Endothelial cell of umbilical vein (primary cell): ENCODE data around the gene SAMD4A. TPM values are rescaled to one million over a fixed set of nuclear protein-coding genes. Genes with fewer than 3 reads are reported as not detected.

ENCODE experiments used
- BruUV-seq: library from RNA; stranded (reverse); fragments of 400-500 nt; replicated peaks from 2 replicates; lab custom pipeline; 2021; lab: Mats Ljungman, UMichigan
- CTCF ChIA-PET: fragments of 300-600, 350-600 bp; sonication (Branson Sonifier 250); formaldehyde crosslinking; loops from one replicate; lab custom pipeline; 2021; ENCODE audit warnings: antibody characterized with exemption, inconsistent platforms; lab: Charles Lee
- POLR2A ChIA-PET: fragments of 300-600, 350-600 bp; sonication (Branson Sonifier 250); formaldehyde crosslinking; loops from one replicate; lab custom pipeline; 2021; ENCODE audit warnings: antibody characterized with exemption, inconsistent platforms; lab: Charles Lee
- DNase-seq: peaks from one replicate; pipeline ENCODE4 v3.0.0-alpha.2; 2011; ENCODE audit warnings: low read depth, low spot score
- FAIRE-seq: peaks from 2 replicates; lab custom pipeline; 2011; peaks lifted over from hg19 to GRCh38; lab: Jason Lieb, UNC
- H2AFZ ChIP-seq: 2 replicates; pipeline ENCODE4 v1.6.0; 2012; ENCODE audit warnings: low read depth, low read length, control low read depth, inconsistent platforms
- H3K27ac ChIP-seq: 2 replicates; pipeline ENCODE4 v1.5.1; 2011; ENCODE audit warnings: low read depth, mild to moderate bottlenecking, control low read depth, low read length, moderate library complexity; ENCODE audit not compliant: insufficient read depth
- H3K27me3 ChIP-seq, 2 experiments: 2 replicates each; pipeline versions ENCODE4 v1.6.0 to v1.6.1; 2011; ENCODE audit warnings: low read length in 2 of 2, mixed read lengths in 1 of 2; ENCODE audit not compliant: control insufficient read depth in 2 of 2, insufficient read depth in 2 of 2
- H3K36me3 ChIP-seq, 2 experiments: 2 replicates in 1 of 2; 3 replicates in 1 of 2; pipeline ENCODE4 v1.5.1; 2011; ENCODE audit warnings: low read length in 2 of 2, mild to moderate bottlenecking in 1 of 2, moderate library complexity in 1 of 2; ENCODE audit not compliant: control insufficient read depth in 2 of 2, insufficient read depth in 2 of 2; ENCODE audit errors: extremely low read depth in 1 of 2
- H3K4me1 ChIP-seq: 3 replicates; pipeline ENCODE4 v1.5.1; 2011; ENCODE audit warnings: mild to moderate bottlenecking, low read length; ENCODE audit not compliant: control insufficient read depth, insufficient read depth; ENCODE audit errors: extremely low read depth
- H3K4me2 ChIP-seq: 2 replicates; pipeline ENCODE4 v1.6.1; 2011; ENCODE audit warnings: low read length, control low read depth, mixed read lengths; ENCODE audit not compliant: insufficient read depth
- H3K4me3 ChIP-seq, 3 experiments: fragments of 200-600 bp in 1 of 3; sonication (generic), shearing (Covaris generic) in 1 of 3; replicated peaks in 1 of 3; 2 replicates each; pipeline ENCODE4 v1.5.1; 2011 to 2016; ENCODE audit warnings: control low read depth in 3 of 3, low read length in 3 of 3, mild to moderate bottlenecking in 2 of 3, inconsistent platforms in 1 of 3, low read depth in 1 of 3, moderate library complexity in 1 of 3; ENCODE audit not compliant: insufficient read depth in 1 of 3
- H3K79me2 ChIP-seq: 2 replicates; pipeline ENCODE4 v1.6.0; 2012; ENCODE audit warnings: low read length, inconsistent platforms; ENCODE audit not compliant: control insufficient read depth, insufficient read depth
- H3K9ac ChIP-seq: replicated peaks from 2 replicates; pipeline ENCODE3; 2011; ENCODE audit warnings: low read length, control low read depth; ENCODE audit not compliant: insufficient read depth; ENCODE audit errors: extremely low read depth
- H3K9me1 ChIP-seq: replicated peaks from 3 replicates; pipeline ENCODE4 v1.6.0; 2011; ENCODE audit warnings: mild to moderate bottlenecking, low read length; ENCODE audit not compliant: control insufficient read depth, insufficient read depth; ENCODE audit errors: extremely low read depth
- H3K9me3 ChIP-seq: replicated peaks from 2 replicates; pipeline ENCODE4 v1.5.1; 2012; ENCODE audit warnings: low read length, inconsistent platforms; ENCODE audit not compliant: control insufficient read depth, insufficient read depth
- H4K20me1 ChIP-seq: replicated peaks from 2 replicates; pipeline ENCODE3; 2011; ENCODE audit warnings: mild to moderate bottlenecking, low read length; ENCODE audit not compliant: control insufficient read depth, insufficient read depth; ENCODE audit errors: extremely low read depth
- CTCF ChIP-seq, 2 donors: IDR thresholded peaks; 1 replicate in 1 of 2; 2 replicates in 1 of 2; pipeline ENCODE4 v1.5.1; 2011; ENCODE audit warnings: low read length in 2 of 2, mild to moderate bottlenecking in 2 of 2, moderate library complexity in 2 of 2, control low read depth in 1 of 2, inconsistent platforms in 1 of 2, low read depth in 1 of 2; ENCODE audit not compliant: insufficient read depth in 1 of 2; ENCODE audit errors: extremely low read depth in 1 of 2
- EZH2 ChIP-seq: IDR thresholded peaks from 2 replicates; pipeline ENCODE4 v1.6.1; 2012; ENCODE audit warnings: borderline replicate concordance, low read depth, mild to moderate bottlenecking, moderate library complexity, low read length, inconsistent platforms; ENCODE audit not compliant: severe bottlenecking
- FOS ChIP-seq: IDR thresholded peaks from 2 replicates; pipeline ENCODE4 v1.6.1; 2011; ENCODE audit warnings: mild to moderate bottlenecking, low read length, moderate library complexity, borderline replicate concordance; ENCODE audit not compliant: insufficient read depth
- GATA2 ChIP-seq: IDR thresholded peaks from 2 replicates; pipeline ENCODE4 v1.7.0; 2011; ENCODE audit warnings: low read depth, mild to moderate bottlenecking, moderate library complexity, mixed read lengths, low read length; ENCODE audit not compliant: insufficient read length, insufficient read depth
- JUN ChIP-seq: IDR thresholded peaks from 2 replicates; pipeline ENCODE4 v1.6.1; 2011; ENCODE audit warnings: borderline replicate concordance, low read depth; ENCODE audit not compliant: insufficient read length, insufficient read depth
- MAX ChIP-seq: IDR thresholded peaks from 2 replicates; pipeline ENCODE4 v1.6.1; 2011; ENCODE audit not compliant: insufficient read depth, insufficient read length
- MYC ChIP-seq: IDR thresholded peaks from one replicate; pipeline ENCODE4 v1.6.1; 2011; ENCODE audit warnings: mild to moderate bottlenecking, low read depth, low read length
- POLR2A ChIP-seq: IDR thresholded peaks from 2 replicates; pipeline ENCODE4 v1.6.1; 2012; ENCODE audit warnings: low read depth, mild to moderate bottlenecking, control low read depth, low read length
- POLR2AphosphoS5 ChIP-seq: IDR thresholded peaks from 2 replicates; pipeline ENCODE4 v1.6.1; 2012; ENCODE audit warnings: low read depth, mild to moderate bottlenecking, control low read depth, low read length, moderate library complexity; ENCODE audit not compliant: insufficient read depth
- dilution Hi-C: fragments of 300-500 bp; cut with MboI; formaldehyde crosslinking; loops from one replicate; pipeline ENCODE4 v1.15.0; 2019; ENCODE audit warnings: low sequenced_read_pairs; ENCODE audit not compliant: extremely low pct_ligation_motif_present
- intact Hi-C: fragments of 100-400 bp; cut with micrococcal nuclease; formaldehyde crosslinking; loops from one replicate; pipeline ENCODE4 v1.10.0; 2022
- polyA plus RNA-seq, 4 experiments: library from polyadenylated mRNA; depleted of rRNA in 3 of 4; stranded (reverse) in 3 of 4; unstranded in 1 of 4; fragments of >200 nt; gene quantifications; 2 replicates each; pipeline versions ENCODE4 v1.2.1 to v1.2.3, GENCODE V29; 2011 to 2012; ENCODE audit warnings: missing spikeins in 1 of 4
- total RNA-seq: library from RNA; stranded (reverse); gene quantifications from 2 replicates; pipeline ENCODE4 v1.2.3, GENCODE V29; 2021

Gene SAMD4A
- total and polyA plus RNA-seq, 2 donors (not counting 3 experiments of a cell fraction or from before 2014, with no cell fraction given), result 37.7 to 95.3 TPM

GRCh38 chr14:54739514-54739913 is 172.6 kb downstream of the SAMD4A start:
- FAIRE-seq (no peak), DNase-seq (no peak)
- H3K79me2 ChIP-seq, result peaks cover 12% of the 10 kb centered on the region
- TF ChIP-seq FOS, result no peak
- TF ChIP-seq GATA2, result no peak
- no peak for TF ChIP-seq EZH2
- TF ChIP-seq POLR2AphosphoS5, result no peak
- TF ChIP-seq POLR2A, result no peak
- no peak for TF ChIP-seq CTCF (IDR thresholded peaks at IDR 0.05; ENCODE audit: extremely low read depth in 1 of 2, insufficient read depth in 1 of 2, low read depth in 1 of 2, low read length in 2 of 2)
- TF ChIP-seq MAX, result no peak
- no peak for TF ChIP-seq MYC
- no peak for TF ChIP-seq JUN
- no peak overlapping the region for H2AFZ ChIP-seq
- H3K4me3 ChIP-seq, result no peak overlapping the region
- CTCF ChIA-PET, result interaction anchor here (1.6 kb wide), 1 partner anchor 17 kb away, joined by 4 read pairs; no protein-coding TSS in a partner anchor
- H3K36me3 ChIP-seq, result peaks cover 3 to 4% of the 10 kb centered on the region in 2 experiments
- H3K27ac ChIP-seq, result no peak overlapping the region
- peaks cover under 1% of the 10 kb centered on the region for H3K4me1 ChIP-seq
- intact Hi-C loops, result no loop called here
- no peaks in the 10 kb centered on the region for H4K20me1 ChIP-seq
- dilution Hi-C loops, result no loop called here
- H3K9me3 ChIP-seq, result no peaks in the 10 kb centered on the region
- BruUV-seq, result no TSS peak
- H3K4me2 ChIP-seq, result no peak overlapping the region
- POLR2A ChIA-PET, result no interaction called here
- no peaks in the 10 kb centered on the region for H3K27me3 ChIP-seq
- H3K9me1 ChIP-seq, result no peaks in the 10 kb centered on the region
- H3K9ac ChIP-seq, result no peak overlapping the region
